GM12874 (cell line): ENCODE measurements around the gene FMN2.

Experiments used
- CTCF ChIP-seq: IDR thresholded peaks from 2 replicates; pipeline ENCODE4 v1.5.1; 2011; ENCODE audit warnings: low read depth, mild to moderate bottlenecking, control low read depth, low read length, moderate library complexity; ENCODE audit not compliant: insufficient read depth

The FMN2 gene

GRCh38 chr1:240155605-240156004 is 63.9 kb downstream of the FMN2 start:
- no peak for TF ChIP-seq CTCF

- no peak for TF ChIP-seq CTCF
Measured at GRCh38 chr1:240164742-240165141, 73.1 kb downstream of the FMN2 start.

- TF ChIP-seq CTCF = no peak
Measured at GRCh38 chr1:240169188-240169587, 77.5 kb downstream of the FMN2 start.

- TF ChIP-seq CTCF = no peak
Measured at GRCh38 chr1:240170266-240170665, 78.6 kb downstream of the FMN2 start.

GRCh38 chr1:240170806-240171205 is 79.1 kb downstream of the FMN2 start:
- no peak for TF ChIP-seq CTCF

- no peak for TF ChIP-seq CTCF
Measured at GRCh38 chr1:240171907-240172306, 80.2 kb downstream of the FMN2 start.

GRCh38 chr1:240173836-240174235 is 82.2 kb downstream of the FMN2 start:
- TF ChIP-seq CTCF = no peak

GRCh38 chr1:240174734-240175133 is 83.1 kb downstream of the FMN2 start:
- TF ChIP-seq CTCF = no peak
